CD4-positive, alpha-beta T cell treated with Interleukin-4 for 4 hours (primary cell): ENCODE data around the gene HACD1.
"Not testable (repeated sequence)": the region's sequence is repeated elsewhere in the genome, so short reads cannot be mapped to it uniquely, and the experiment has no call there.

Source experiments
- DNase-seq: peaks from one replicate; pipeline ENCODE4 v3.0.0-alpha.2; 2020

Gene HACD1

DNA sequence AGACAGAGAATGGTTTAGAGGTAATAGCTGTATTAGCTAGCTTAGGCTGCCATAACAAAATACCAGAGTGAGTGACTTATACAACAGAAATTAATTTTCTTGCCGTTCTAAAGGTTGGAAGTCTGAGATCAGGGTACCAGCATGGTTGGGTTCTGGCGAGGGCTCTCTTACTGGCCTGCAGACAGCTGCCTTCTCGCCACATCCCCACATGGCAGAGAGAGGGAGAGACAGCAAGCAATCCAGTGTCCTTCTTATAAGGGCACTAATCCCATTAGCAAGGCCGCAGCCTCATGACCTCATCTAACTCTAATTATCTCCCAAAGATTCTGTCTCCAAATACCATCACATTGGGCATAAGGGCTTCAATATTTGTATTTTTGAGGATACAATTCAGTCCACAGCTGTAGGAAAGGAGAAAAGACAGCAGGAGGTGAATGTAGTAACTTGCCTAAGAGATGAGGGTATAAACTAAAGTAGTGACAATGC lies 23.2 kb upstream of the HACD1 start:
- DNase-seq, result no peak

- DNase-seq, result no peak
Measured at GRCh38 chr10:17637869-17638268, 20.7 kb upstream of the HACD1 start.

DNA sequence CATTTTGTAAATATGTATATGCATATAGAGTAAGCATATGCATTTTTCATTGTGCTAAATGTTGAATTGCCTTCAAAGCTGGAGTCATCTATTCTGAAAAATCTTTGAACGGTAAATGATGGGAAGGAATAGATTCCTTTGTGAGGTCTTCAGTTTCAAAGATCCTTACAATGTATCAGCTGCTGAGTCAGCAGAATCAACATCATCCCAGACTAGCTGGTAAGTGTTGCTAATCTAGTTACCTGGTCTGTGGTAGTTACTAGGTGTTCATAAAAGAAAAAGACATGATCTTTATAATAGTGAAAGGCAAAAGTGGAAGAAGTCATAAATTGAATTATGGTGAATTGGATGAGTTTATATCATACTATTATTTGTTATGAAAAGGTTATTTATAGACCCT lies 16.2 kb upstream of the HACD1 start:
- DNase-seq, result no peak

GRCh38 chr10:17632590-17632989 lies 15.4 kb upstream of the HACD1 start:
- not testable (repeated sequence) for DNase-seq

DNA sequence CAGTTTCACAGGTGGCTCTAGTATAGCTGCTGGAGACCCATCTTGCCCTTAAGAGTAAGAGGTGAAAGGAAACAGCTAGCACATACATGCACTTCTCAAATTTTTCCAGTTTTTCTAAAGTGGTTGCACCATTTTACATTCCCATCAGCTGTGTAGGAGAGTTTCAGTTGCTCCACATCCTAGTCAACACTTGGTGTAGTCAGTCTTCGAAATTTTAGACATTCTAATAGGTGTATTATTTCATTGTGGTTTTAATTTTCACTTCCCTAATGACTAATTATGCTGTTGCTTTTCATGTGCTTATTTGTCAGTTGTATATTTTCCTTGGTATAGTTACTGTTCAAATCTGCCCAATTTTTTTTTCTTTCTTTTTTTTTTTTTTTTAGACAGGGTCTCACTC lies 9.5 kb upstream of the HACD1 start:
- no peak for DNase-seq

DNA sequence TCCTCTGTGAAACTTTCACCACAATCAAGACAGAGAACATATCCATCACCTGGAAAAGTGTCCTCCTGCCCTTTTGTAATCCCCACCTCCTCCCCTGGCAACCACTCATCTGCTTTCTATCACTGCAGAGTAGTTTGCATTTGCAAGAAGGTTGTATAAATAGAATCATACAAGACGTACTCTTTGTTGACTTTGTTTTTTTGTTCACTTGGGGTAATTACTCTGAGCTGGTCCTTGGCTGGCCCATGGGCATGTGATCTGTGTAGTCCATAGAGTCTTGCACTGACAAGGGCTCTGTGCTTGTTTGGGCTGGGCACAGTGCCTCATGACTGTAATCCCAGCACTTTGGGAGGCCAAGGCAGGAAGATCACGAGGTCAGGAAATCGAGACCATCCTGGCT lies 7.8 kb upstream of the HACD1 start:
- DNase-seq, result no peak

DNA sequence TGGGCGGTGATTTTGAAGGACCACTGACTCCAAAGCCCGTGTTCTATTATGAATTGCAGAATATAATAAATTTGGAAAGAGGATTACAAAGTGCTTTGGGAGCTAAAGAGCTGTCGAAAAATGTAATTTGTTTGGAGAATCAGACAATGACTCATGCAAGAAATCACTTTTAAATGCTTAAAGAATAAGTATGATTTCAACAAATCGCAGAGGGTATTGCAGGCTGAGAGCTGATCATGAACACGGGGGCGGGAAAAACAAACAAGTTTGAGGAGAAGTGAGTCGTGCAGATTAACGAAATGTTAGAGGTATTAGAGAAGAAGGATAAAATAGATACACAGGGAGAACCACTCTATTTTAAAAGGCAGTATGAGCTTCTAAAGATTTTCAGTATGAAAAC lies 4.9 kb upstream of the HACD1 start:
- no peak for DNase-seq

GRCh38 chr10:17616403-17617030 lies 657 bp downstream of the HACD1 start:
- DNase-seq, result peak; percentile 5

GRCh38 chr10:17609523-17610079 lies 7.6 kb downstream of the HACD1 start:
- DNase-seq, result no peak

GRCh38 chr10:17607603-17608332 lies 9.4 kb downstream of the HACD1 start:
- DNase-seq, result peak; percentile 62

DNA sequence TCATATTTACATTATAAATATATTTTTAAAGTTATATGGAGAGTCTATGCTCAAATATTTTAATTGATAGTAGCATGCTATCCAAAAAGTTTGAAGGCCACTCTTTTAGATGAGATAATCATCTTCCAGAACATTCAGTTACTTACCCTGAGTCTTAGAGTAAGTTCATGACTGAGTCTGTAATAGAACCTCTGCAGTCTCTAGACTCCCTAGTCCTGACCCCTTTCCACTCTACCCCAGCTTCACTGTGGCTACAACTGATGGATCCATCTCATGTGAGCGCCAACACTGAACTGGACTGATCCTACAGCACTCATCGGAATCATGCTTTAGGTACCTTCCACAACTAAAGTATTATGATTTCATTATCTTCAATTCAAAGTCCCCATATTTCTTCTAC lies 10.1 kb downstream of the HACD1 start:
- DNase-seq, result no peak

DNA sequence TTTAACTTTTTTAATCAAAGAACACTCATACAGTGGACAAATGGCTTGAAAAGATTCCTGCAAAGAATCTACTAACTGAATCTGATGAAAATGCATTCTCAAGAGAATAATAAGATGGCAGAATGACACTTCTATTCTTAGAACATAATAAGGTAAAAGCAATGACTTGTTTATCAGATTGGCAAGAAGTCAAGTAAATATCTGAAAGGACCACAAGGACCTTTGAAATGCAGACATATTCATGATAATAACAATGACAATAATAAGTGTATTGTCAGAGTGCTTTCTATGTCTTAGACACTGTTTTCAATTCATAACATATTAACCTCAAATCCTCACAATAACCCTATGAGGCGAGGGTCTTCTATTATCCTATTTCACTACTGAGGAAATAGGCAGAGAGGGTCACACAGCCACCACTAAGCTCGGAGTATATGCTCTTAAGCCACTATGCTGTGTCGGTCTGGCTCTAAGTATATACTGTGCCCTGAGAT lies 10.6 kb downstream of the HACD1 start:
- DNase-seq, result no peak

GRCh38 chr10:17605936-17606335 lies 11.2 kb downstream of the HACD1 start:
- no peak for DNase-seq

- peak; percentile 25 for DNase-seq
Measured at GRCh38 chr10:17599089-17599488, 18.1 kb downstream of the HACD1 start.

GRCh38 chr10:17597386-17597785 lies 19.8 kb downstream of the HACD1 start:
- DNase-seq, result no peak

GRCh38 chr10:17590969-17591645 lies 26.1 kb downstream of the HACD1 start:
- no peak for DNase-seq

- DNase-seq, result not testable (repeated sequence)
Measured at GRCh38 chr10:17589316-17589715, 27.9 kb downstream of the HACD1 start.

DNA sequence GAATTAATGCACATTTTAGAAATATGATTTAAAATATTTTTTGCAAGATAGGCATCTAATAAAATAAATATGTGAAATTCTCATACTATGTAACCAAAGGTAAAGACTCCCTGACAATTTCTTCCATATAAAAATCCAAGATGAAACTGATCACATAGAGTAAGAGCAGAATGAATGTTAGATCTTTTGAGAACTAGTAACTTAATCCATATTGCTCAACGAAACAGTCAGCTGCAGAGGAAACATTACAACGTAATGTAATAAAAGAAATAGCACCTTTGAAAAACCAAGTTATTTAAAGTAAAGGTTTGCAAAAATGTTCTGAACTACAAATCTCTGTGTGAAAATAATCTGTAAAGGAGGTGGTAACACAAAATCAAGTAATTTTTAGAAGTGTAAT lies 28.8 kb downstream of the HACD1 start:
- no peak for DNase-seq

DNA sequence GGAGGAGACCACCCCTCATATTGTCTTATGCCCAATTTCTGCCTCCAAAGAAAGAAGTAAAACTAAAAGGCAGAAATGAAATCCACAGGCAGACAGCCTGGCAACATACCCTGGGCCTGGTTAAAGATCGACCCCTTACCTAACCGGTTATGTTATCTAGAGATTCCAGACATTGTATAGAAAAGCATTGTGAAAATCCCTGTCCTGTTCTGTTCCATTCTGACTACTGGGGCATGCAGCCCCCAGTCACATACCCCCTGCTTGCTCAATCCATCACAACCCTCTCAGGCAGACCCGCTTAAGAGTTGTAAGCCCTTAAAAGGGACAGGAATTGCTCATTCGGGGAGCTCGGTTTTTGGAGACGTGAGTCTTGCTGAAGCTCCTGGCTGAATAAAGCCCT lies 29.9 kb downstream of the HACD1 start:
- DNase-seq, result not testable (repeated sequence)

- DNase-seq, result no peak
Measured at GRCh38 chr10:17586821-17587234, 30.3 kb downstream of the HACD1 start.

- DNase-seq, result no peak
Measured at GRCh38 chr10:17585016-17585415, 32.2 kb downstream of the HACD1 start.

DNA sequence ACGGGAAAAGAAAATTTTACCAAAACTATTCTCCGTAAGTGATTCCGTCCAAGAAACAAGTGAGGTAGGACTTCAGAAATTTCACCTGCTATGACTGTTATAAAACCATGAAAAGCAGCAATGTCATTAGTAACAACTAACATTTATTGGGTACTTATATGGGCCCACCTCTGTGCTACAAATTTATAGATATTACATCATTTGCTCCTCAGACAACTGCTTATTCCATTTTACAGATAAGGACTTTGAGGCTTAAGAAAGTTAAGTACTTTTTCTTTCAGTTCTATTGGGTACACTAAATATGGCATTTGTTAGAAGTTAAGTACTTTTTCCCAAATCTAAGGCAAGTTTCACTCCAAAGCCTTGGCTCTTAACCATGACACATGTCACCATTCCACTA lies 36.3 kb downstream of the HACD1 start:
- DNase-seq, result no peak

DNA sequence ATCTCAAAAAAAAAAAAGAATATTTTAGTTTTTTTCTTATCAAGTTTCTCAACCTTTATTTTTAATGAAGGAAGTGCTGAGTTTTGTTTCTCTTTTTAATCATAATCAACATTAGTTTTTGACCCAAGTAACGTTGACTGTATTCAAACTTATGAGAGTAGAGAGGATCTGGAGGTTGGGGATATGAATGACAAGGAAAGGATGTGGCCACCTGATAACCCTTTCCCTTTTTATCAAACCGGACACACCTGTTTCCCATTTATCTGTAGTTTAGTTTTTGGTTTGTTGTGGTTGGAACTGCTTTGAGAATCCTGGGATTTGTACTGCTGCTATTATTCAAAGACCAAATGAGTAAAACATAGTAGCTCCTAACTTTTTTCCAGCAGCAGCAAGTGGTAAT lies 38.6 kb downstream of the HACD1 start:
- no peak for DNase-seq

- no peak for DNase-seq
Measured at GRCh38 chr10:17576768-17577167, 40.4 kb downstream of the HACD1 start.
